ENCODE results near the gene PIN1. TPM values are rescaled to one million over a fixed set of nuclear protein-coding genes. Genes with fewer than 3 reads are reported as not detected.

The PIN1 gene
- total RNA-seq, 2 donors from 2014 or later = 76.5 to 79.4 TPM

- Histone ChIP-seq H3K36me3 (no peaks in the 10 kb centered on the region), H3K4me1 (ENCODE audit: control insufficient read depth in 1 of 2, low read depth in 2 of 2) (no peaks in the 10 kb centered on the region), H3K9me3 (no peaks in the 10 kb centered on the region), H3K27me3 (replicated peaks; ENCODE audit: insufficient read depth) (no peaks in the 10 kb centered on the region), H3K27ac (no peak overlapping the region), H3K4me3 (no peak overlapping the region)
- no peak for ATAC-seq (ENCODE audit: insufficient number of reproducible peaks, low FRiP score, low read depth)
- DNase-seq (ENCODE audit: low spot score) = no peak
- no peak for TF ChIP-seq CTCF (IDR thresholded peaks at IDR 0.05)
Measured at GRCh38 chr19:9875031-9875627, 40.0 kb downstream of the PIN1 start.

GRCh38 chr19:9875796-9876195 is 40.7 kb downstream of the PIN1 start:
- Histone ChIP-seq H3K9me3 (no peaks in the 10 kb centered on the region), H3K27ac (no peak overlapping the region), H3K4me1 (ENCODE audit: control insufficient read depth in 1 of 2, low read depth in 2 of 2) (no peaks in the 10 kb centered on the region), H3K27me3 (replicated peaks; ENCODE audit: insufficient read depth) (no peaks in the 10 kb centered on the region), H3K4me3 (no peak overlapping the region), H3K36me3 (no peaks in the 10 kb centered on the region)
- no peak for DNase-seq (ENCODE audit: low spot score)
- TF ChIP-seq CTCF (IDR thresholded peaks at IDR 0.05) = no peak
- no peak for ATAC-seq (ENCODE audit: insufficient number of reproducible peaks, low FRiP score, low read depth)

- ATAC-seq (ENCODE audit: insufficient number of reproducible peaks, low FRiP score, low read depth) = no peak
- no peak for DNase-seq (ENCODE audit: low spot score)
- H3K36me3 ChIP-seq = no peaks in the 10 kb centered on the region
- no peak overlapping the region for H3K4me3 ChIP-seq
- H3K27ac ChIP-seq = no peak overlapping the region
- no peaks in the 10 kb centered on the region for H3K9me3 ChIP-seq
- TF ChIP-seq CTCF (IDR thresholded peaks at IDR 0.05) = no peak
- H3K27me3 ChIP-seq (replicated peaks; ENCODE audit: insufficient read depth) = no peaks in the 10 kb centered on the region
- H3K4me1 ChIP-seq (ENCODE audit: control insufficient read depth in 1 of 2, low read depth in 2 of 2) = no peaks in the 10 kb centered on the region
Measured at GRCh38 chr19:9877780-9878510, 42.8 kb downstream of the PIN1 start.

GRCh38 chr19:9878511-9879196 is 43.5 kb downstream of the PIN1 start:
- Histone ChIP-seq H3K36me3 (no peaks in the 10 kb centered on the region), H3K27me3 (replicated peaks; ENCODE audit: insufficient read depth) (no peaks in the 10 kb centered on the region)
- ATAC-seq (ENCODE audit: insufficient number of reproducible peaks, low FRiP score, low read depth) = no peak

More at GRCh38 chr19:9878511-9879196, 43.5 kb downstream of the PIN1 start:
- Histone ChIP-seq H3K4me1 (ENCODE audit: control insufficient read depth in 1 of 2, low read depth in 2 of 2) (no peaks in the 10 kb centered on the region), H3K27ac (no peak overlapping the region), H3K9me3 (no peaks in the 10 kb centered on the region), H3K4me3 (no peak overlapping the region)
- TF ChIP-seq CTCF (IDR thresholded peaks at IDR 0.05) = no peak
- no peak for DNase-seq (ENCODE audit: low spot score)

Measured in thoracic aorta (tissue), 2 donors.